Stimulated activated effector memory CD8-positive, alpha-beta T cell treated with anti-CD3 and anti-CD28 coated beads, Interleukin-12 subunit alpha, Interleukin-12 subunit beta, amount 100 ng/mL, for 72 hours (primary cell): ENCODE data around the gene CFD.

Source experiments
- ATAC-seq: fragments of 150-1000 bp; cut with Tn5 transposase; 2 replicates; pipeline ENCODE4 v1.10.0; 2021
- DNase-seq, 2 donors: peaks; one replicate each; pipeline ENCODE4 v3.0.0; 2021 to 2022; ENCODE audit warnings: low spot score in 2 of 2
- H3K27ac Mint-ChIP-seq: one replicate; pipeline ENCODE4 v1.8.0; 2022; ENCODE audit warnings: mild to moderate bottlenecking, mixed read lengths
- H3K36me3 Mint-ChIP-seq: one replicate; pipeline ENCODE4 v1.8.0; 2022; ENCODE audit warnings: mild to moderate bottlenecking, mixed read lengths
- H3K4me1 Mint-ChIP-seq: one replicate; pipeline ENCODE4 v1.8.0; 2022; ENCODE audit warnings: mixed read lengths
- H3K4me3 Mint-ChIP-seq: one replicate; pipeline ENCODE4 v1.8.0; 2022; ENCODE audit warnings: mild to moderate bottlenecking, mixed read lengths
- H3K9me3 Mint-ChIP-seq: one replicate; pipeline ENCODE4 v1.8.0; 2022; ENCODE audit warnings: mixed read lengths

Gene CFD

GRCh38 chr19:898663-899062 lies 39.2 kb downstream of the CFD start:
- Mint-ChIP-seq H3K4me3 (no peak overlapping the region), H3K36me3 (peaks cover 46% of the 10 kb centered on the region), H3K27ac (no peak overlapping the region), H3K4me1 (peaks cover 9% of the 10 kb centered on the region), H3K9me3 (no peaks in the 10 kb centered on the region)
- peak; percentile 6 for ATAC-seq
- no peak for DNase-seq

GRCh38 chr19:899336-900042 lies 40.0 kb downstream of the CFD start:
- Mint-ChIP-seq H3K27ac (no peak overlapping the region), H3K36me3 (peaks cover 42% of the 10 kb centered on the region), H3K4me1 (peaks cover 15% of the 10 kb centered on the region), H3K4me3 (no peak overlapping the region), H3K9me3 (no peaks in the 10 kb centered on the region)
- no peak for DNase-seq
- no peak for ATAC-seq

DNA sequence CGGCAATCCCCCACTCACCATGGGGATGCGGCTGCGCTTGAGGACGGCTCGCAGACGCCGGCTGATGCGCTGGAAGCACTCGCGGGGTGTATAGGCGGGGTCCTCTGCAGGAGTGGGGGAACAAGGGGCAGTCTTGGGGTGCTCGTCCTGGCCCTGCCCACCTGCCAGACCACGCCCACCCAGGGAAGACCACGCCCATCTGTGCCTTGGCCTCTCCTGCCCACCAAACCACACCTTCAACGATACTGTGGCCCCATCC lies 40.5 kb downstream of the CFD start:
- Mint-ChIP-seq H3K36me3 (peaks cover 46% of the 10 kb centered on the region), H3K4me3 (no peak overlapping the region), H3K27ac (no peak overlapping the region), H3K4me1 (peaks cover 16% of the 10 kb centered on the region), H3K9me3 (no peaks in the 10 kb centered on the region)
- DNase-seq: no peak
- peak; percentile 4 for ATAC-seq

DNA sequence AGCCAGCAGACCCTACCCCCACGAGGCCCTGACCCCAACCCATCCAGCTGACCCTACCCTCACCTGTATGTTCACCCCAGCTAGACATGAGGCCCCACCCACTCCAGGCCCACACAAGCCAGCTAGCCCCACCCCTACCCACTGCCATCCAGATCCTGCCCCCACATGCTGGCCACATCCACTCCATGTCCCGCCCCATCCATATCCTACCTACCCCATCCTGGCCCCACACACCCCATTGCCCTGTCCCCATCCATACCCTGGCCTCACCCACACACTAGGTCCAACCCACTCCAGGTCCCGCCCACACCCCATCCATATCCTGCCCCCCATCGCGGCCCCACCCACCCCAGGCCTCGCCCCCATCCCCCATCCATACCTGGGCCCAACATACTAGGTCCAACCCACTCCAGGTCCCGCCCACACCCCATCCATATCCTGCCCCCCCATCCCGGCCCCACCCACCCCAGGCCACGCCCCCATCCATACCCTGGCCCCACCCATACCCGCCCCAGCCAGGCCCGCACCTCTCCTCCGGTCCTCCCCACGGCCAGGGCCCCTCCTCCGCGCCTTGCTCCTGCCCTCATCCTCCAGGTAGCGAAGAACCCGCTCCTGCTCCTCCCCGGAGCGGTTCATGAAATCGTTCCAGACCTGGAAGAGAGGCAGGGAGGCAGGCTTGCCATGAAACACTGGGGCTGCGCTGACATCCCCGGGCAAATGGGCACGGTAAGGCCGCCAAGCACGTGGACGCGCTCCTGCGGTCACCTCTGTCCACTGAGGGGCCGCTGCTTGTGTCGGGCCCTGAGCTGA lies 41.0 kb downstream of the CFD start:
- DNase-seq (no peak), ATAC-seq (peak; percentile 53)
- peaks cover 16% of the 10 kb centered on the region for H3K4me1 Mint-ChIP-seq
- no peak overlapping the region for H3K27ac Mint-ChIP-seq
- peaks cover 51% of the 10 kb centered on the region for H3K36me3 Mint-ChIP-seq
- H3K4me3 Mint-ChIP-seq: no peak overlapping the region
- H3K9me3 Mint-ChIP-seq: no peaks in the 10 kb centered on the region

GRCh38 chr19:901216-902092 lies 42.0 kb downstream of the CFD start:
- H3K27ac Mint-ChIP-seq: no peak overlapping the region
- no peaks in the 10 kb centered on the region for H3K9me3 Mint-ChIP-seq
- no peak for DNase-seq
- H3K4me3 Mint-ChIP-seq: no peak overlapping the region
- no peak for ATAC-seq
- peaks cover 49% of the 10 kb centered on the region for H3K36me3 Mint-ChIP-seq
- peaks cover 13% of the 10 kb centered on the region for H3K4me1 Mint-ChIP-seq

DNA sequence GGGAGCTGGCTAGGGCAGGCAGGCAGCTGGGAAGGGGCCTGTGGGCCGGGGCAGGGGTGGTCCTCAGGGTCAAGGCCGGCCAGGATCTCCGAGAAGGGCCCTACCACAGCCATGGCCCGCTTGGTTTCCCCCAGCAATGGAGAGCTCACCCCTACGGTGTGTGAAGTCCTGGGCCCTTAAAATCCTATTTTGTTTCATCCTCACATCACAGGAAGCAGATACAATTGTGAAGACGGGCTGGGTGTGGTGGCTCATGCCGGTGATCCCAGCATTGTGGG lies 42.6 kb downstream of the CFD start:
- H3K9me3 Mint-ChIP-seq: no peaks in the 10 kb centered on the region
- ATAC-seq (no peak), DNase-seq (no peak)
- H3K27ac Mint-ChIP-seq: no peak overlapping the region
- H3K4me1 Mint-ChIP-seq: peaks cover 8% of the 10 kb centered on the region
- H3K4me3 Mint-ChIP-seq: no peak overlapping the region
- H3K36me3 Mint-ChIP-seq: peaks cover 48% of the 10 kb centered on the region

GRCh38 chr19:902446-903226 lies 43.2 kb downstream of the CFD start:
- Mint-ChIP-seq H3K36me3 (peaks cover 46% of the 10 kb centered on the region), H3K4me3 (no peak overlapping the region), H3K4me1 (peaks cover 13% of the 10 kb centered on the region), H3K27ac (peak overlapping the region; percentile 32), H3K9me3 (no peaks in the 10 kb centered on the region)
- DNase-seq (no peak), ATAC-seq (no peak)

- H3K27ac Mint-ChIP-seq: peak overlapping the region; percentile 32
- DNase-seq (no peak), ATAC-seq (no peak)
- no peak overlapping the region for H3K4me3 Mint-ChIP-seq
- H3K36me3 Mint-ChIP-seq: peaks cover 40% of the 10 kb centered on the region
- peaks cover 14% of the 10 kb centered on the region for H3K4me1 Mint-ChIP-seq
- no peaks in the 10 kb centered on the region for H3K9me3 Mint-ChIP-seq
Observed at GRCh38 chr19:903266-903797, 43.9 kb downstream of the CFD start.

- ATAC-seq (no peak), DNase-seq (no peak)
- Mint-ChIP-seq H3K27ac (peak overlapping the region; percentile 58), H3K9me3 (no peaks in the 10 kb centered on the region), H3K36me3 (peaks cover 43% of the 10 kb centered on the region), H3K4me3 (no peak overlapping the region), H3K4me1 (peaks cover 26% of the 10 kb centered on the region)
Observed at GRCh38 chr19:904545-904944, 45.1 kb downstream of the CFD start.

- H3K27ac Mint-ChIP-seq: peak overlapping the region; percentile 37
- H3K4me3 Mint-ChIP-seq: no peak overlapping the region
- ATAC-seq (no peak), DNase-seq (no peak)
- no peaks in the 10 kb centered on the region for H3K9me3 Mint-ChIP-seq
- peaks cover 60% of the 10 kb centered on the region for H3K36me3 Mint-ChIP-seq
- H3K4me1 Mint-ChIP-seq: peaks cover 29% of the 10 kb centered on the region
Observed at GRCh38 chr19:906480-906879, 47.0 kb downstream of the CFD start.

- peak overlapping the region; percentile 78 for H3K4me3 Mint-ChIP-seq
- ATAC-seq: no peak
Observed at GRCh38 chr19:907183-907853, 47.9 kb downstream of the CFD start.

GRCh38 chr19:911197-912033 lies 52.0 kb downstream of the CFD start:
- H3K4me3 Mint-ChIP-seq: peak overlapping the region; percentile 78
- peaks cover 22% of the 10 kb centered on the region for H3K4me1 Mint-ChIP-seq
- H3K9me3 Mint-ChIP-seq: no peaks in the 10 kb centered on the region
- ATAC-seq (no peak), DNase-seq (no peak)
- H3K27ac Mint-ChIP-seq: peak overlapping the region; percentile 72
- peaks cover 38% of the 10 kb centered on the region for H3K36me3 Mint-ChIP-seq

More at GRCh38 chr19:907183-907853, 47.9 kb downstream of the CFD start:
- DNase-seq: no peak
- H3K27ac Mint-ChIP-seq: peak overlapping the region; percentile 37
- H3K36me3 Mint-ChIP-seq: peaks cover 55% of the 10 kb centered on the region
- H3K9me3 Mint-ChIP-seq: no peaks in the 10 kb centered on the region
- peaks cover 29% of the 10 kb centered on the region for H3K4me1 Mint-ChIP-seq

DNA sequence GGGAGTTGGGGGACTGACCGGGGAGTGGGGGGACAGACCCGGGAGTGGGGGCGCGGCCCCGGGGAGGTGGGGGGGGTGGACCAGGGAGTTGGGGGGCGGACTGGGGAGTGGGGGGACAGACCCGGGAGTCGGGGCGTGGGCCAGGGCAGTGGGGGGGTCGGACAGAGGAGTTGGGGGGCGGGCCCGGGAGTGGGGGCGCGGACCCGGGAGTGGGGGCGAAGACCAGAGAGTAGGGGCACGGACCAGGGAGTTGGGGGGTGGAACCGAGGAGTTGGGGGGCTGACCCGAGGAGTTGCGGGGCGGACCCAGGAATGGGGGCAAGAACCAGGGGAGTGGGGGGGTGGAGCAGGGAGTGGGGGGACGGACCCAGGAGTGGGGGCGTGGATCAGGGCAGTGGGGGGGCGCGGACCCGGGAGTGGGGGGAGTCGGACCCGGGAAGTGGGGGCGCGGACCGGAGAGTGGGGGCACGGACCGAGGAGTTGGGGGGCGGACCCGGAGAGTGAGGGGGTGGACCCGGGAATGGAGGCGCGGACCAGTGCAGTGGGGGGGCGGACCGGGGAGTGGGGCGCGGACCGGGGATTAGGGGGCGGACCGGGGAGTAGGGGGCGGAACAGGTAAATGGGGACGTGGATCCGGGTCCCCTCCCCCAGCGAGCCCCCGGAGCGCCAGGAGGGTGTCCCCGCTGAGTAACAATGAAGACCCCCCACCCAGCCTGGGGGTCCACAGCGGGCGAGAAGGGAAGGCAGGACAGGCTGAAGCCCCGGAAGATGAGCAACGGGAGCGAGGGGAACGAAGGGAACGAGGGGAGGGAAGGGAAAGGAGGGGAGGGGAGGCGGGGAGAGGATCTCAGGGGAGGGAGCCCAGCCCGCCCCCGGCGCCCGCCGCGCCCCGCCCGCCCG lies 53.0 kb downstream of the CFD start:
- no peaks in the 10 kb centered on the region for H3K9me3 Mint-ChIP-seq
- DNase-seq: peak in 1 of 2 donors; percentile 67
- H3K27ac Mint-ChIP-seq: peak overlapping the region; percentile 86
- no peak for ATAC-seq
- peak overlapping the region; percentile 78 for H3K4me3 Mint-ChIP-seq
- peaks cover 29% of the 10 kb centered on the region for H3K36me3 Mint-ChIP-seq
- H3K4me1 Mint-ChIP-seq: peaks cover 19% of the 10 kb centered on the region
